ENCODE data around the gene SOX5.

Gene SOX5

DNA sequence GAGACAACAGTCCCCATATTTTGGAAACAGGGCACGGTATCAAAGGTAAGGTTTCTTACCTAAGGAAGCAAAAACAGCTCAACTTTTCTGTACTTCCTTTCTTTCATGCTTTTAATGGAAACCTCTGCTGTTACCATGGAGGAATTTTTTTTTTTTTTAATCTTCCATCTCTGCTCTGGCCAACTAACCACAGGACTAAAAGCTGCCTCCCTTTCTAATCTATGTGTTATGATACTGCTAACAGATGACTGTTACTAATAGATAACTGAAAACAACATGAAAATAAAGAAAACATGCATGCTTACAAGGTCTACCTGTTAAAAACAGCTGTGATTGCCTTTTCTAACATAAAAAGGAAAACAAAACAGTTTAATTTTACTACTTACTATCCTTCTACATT lies 168.4 kb downstream of the SOX5 start:
- Histone ChIP-seq H3K4me2 (ENCODE audit: low read depth, low read length) (no peak overlapping the region), H3F3A (ENCODE audit: insufficient read depth, low read length) (no peaks in the 10 kb centered on the region), H3K36me3 (replicated peaks; ENCODE audit: insufficient read depth, low read length) (no peaks in the 10 kb centered on the region), H3K9ac (ENCODE audit: low read length) (no peak overlapping the region), H3K79me2 (ENCODE audit: low read length) (no peaks in the 10 kb centered on the region), H3K27ac (ENCODE audit: low read length) (no peak overlapping the region), H3K4me1 (ENCODE audit: low read length) (no peaks in the 10 kb centered on the region), H3K9me3 (replicated peaks; ENCODE audit: insufficient read depth, low read length) (no peaks in the 10 kb centered on the region), H3K27me3 (replicated peaks; ENCODE audit: insufficient read depth, low read length) (no peaks in the 10 kb centered on the region), H2AFZ (ENCODE audit: low read length) (no peak overlapping the region), H3K4me3 (ENCODE audit: low read length) (no peak overlapping the region), H4K20me1 (ENCODE audit: insufficient read depth, low read length) (no peaks in the 10 kb centered on the region), H3K9me2 (replicated peaks; ENCODE audit: insufficient read depth, low read length) (no peaks in the 10 kb centered on the region)
- no peak for DNase-seq
- TF ChIP-seq EZH2 (optimal IDR thresholded peaks at IDR 0.05; ENCODE audit: low read depth, low read length): no peak
- no peak for TF ChIP-seq CTCF (IDR thresholded peaks at IDR 0.05; ENCODE audit: low read length)

DNA sequence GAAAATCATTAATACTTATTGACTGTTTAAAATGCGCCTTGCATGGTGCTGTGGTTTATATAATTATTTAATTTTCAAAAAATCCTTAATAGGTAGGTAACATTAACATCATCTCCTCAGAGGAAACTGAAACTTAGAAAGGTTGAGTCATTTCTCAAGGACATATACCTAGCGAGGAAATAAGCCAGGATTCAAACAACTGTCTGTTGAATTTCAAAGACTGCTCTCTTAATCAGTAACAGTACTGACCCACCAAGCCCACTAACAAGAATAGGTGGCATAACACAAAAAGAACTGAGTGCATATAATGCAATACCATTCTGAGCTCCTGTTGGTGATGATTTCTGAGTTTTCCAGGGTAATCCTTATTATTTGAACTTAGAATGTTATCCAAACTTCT lies 174.3 kb downstream of the SOX5 start:
- no peak overlapping the region for H3K4me2 ChIP-seq (ENCODE audit: low read depth, low read length)
- H3K9me3 ChIP-seq (replicated peaks; ENCODE audit: insufficient read depth, low read length): no peaks in the 10 kb centered on the region
- H4K20me1 ChIP-seq (ENCODE audit: insufficient read depth, low read length): no peaks in the 10 kb centered on the region

DNA sequence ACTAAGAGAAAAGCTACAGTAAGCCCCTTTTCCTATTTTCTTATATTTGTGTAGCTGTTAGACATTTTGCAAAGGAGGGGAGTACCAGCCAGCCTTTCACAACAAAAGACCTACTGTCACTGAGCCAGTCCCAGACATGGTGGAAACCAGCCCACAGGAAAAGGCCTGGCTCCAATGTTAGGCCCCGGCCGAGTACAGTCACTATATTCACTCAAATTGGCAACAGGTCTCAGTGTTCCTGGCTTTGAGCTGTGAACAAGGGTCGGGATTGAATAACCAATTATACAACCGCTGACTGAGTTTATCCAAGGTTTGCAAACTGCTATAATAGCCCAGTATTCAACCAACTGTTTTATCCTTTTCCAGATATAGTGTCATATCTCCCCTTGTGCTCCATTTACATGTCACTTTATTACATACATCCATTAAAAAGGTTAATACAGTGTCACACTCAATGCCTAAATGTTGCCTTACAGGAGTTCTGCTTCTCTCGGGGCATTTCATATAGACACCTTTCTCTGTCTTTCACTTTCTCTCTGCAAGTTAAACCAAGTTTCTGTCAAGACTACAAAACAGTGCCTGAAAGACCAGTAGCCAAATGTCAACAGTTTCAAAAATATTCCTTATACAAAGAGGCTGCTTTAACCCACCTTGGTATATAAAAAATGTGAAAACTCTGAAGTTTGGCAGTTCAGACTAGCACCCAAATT lies 178.1 kb downstream of the SOX5 start:
- H3K4me1 ChIP-seq (ENCODE audit: low read length): no peaks in the 10 kb centered on the region
- H3K27ac ChIP-seq (ENCODE audit: low read length): no peak overlapping the region
- no peaks in the 10 kb centered on the region for H3K27me3 ChIP-seq (replicated peaks; ENCODE audit: insufficient read depth, low read length)
- no peak for TF ChIP-seq CTCF (IDR thresholded peaks at IDR 0.05; ENCODE audit: low read length)
- TF ChIP-seq EZH2 (optimal IDR thresholded peaks at IDR 0.05; ENCODE audit: low read depth, low read length): no peak
- TF ChIP-seq EZH2phosphoT487 (IDR thresholded peaks at IDR 0.05; ENCODE audit: low read length): no peak
- H3K4me2 ChIP-seq (ENCODE audit: low read depth, low read length): no peak overlapping the region
- no peak for DNase-seq
- H3K4me3 ChIP-seq (ENCODE audit: low read length): no peak overlapping the region
- H3F3A ChIP-seq (ENCODE audit: insufficient read depth, low read length): no peaks in the 10 kb centered on the region
- H3K9me2 ChIP-seq (replicated peaks; ENCODE audit: insufficient read depth, low read length): no peaks in the 10 kb centered on the region
- no peak overlapping the region for H2AFZ ChIP-seq (ENCODE audit: low read length)
- H3K9me3 ChIP-seq (replicated peaks; ENCODE audit: insufficient read depth, low read length): no peaks in the 10 kb centered on the region
- H4K20me1 ChIP-seq (ENCODE audit: insufficient read depth, low read length): no peaks in the 10 kb centered on the region
- H3K36me3 ChIP-seq (replicated peaks; ENCODE audit: insufficient read depth, low read length): no peaks in the 10 kb centered on the region
- no peak overlapping the region for H3K9ac ChIP-seq (ENCODE audit: low read length)
- no peaks in the 10 kb centered on the region for H3K79me2 ChIP-seq (ENCODE audit: low read length)

More for the DNA sequence above, 174.3 kb downstream of the SOX5 start:
- no peak for DNase-seq
- Histone ChIP-seq H3K4me3 (ENCODE audit: low read length) (no peak overlapping the region), H3F3A (ENCODE audit: insufficient read depth, low read length) (no peaks in the 10 kb centered on the region), H2AFZ (ENCODE audit: low read length) (no peak overlapping the region), H3K4me1 (ENCODE audit: low read length) (no peaks in the 10 kb centered on the region), H3K9me2 (replicated peaks; ENCODE audit: insufficient read depth, low read length) (no peaks in the 10 kb centered on the region), H3K9ac (ENCODE audit: low read length) (no peak overlapping the region), H3K79me2 (ENCODE audit: low read length) (no peaks in the 10 kb centered on the region), H3K27me3 (replicated peaks; ENCODE audit: insufficient read depth, low read length) (no peaks in the 10 kb centered on the region), H3K27ac (ENCODE audit: low read length) (no peak overlapping the region), H3K36me3 (replicated peaks; ENCODE audit: insufficient read depth, low read length) (no peaks in the 10 kb centered on the region)
- no peak for TF ChIP-seq CTCF (IDR thresholded peaks at IDR 0.05; ENCODE audit: low read length)
- no peak for TF ChIP-seq EZH2 (optimal IDR thresholded peaks at IDR 0.05; ENCODE audit: low read depth, low read length)
- no peak for TF ChIP-seq EZH2phosphoT487 (IDR thresholded peaks at IDR 0.05; ENCODE audit: low read length)

All from MM.1S (cell line).